Measurements from ENCODE around the gene TRIM44.

GRCh38 chr11:35847473-35847872 lies 184.9 kb downstream of the TRIM44 start:
- no peak for TF ChIP-seq CTCF (IDR thresholded peaks at IDR 0.05; ENCODE audit: low read depth, low read length, poor library complexity, severe bottlenecking)
- TF ChIP-seq EZH2phosphoT487 (IDR thresholded peaks at IDR 0.05; ENCODE audit: borderline replicate concordance, low read length), result no peak
